Heart left ventricle (tissue), 13 donors: ENCODE data around the gene ASB6.

Source experiments
- CTCF ChIP-seq, 12 donors: fragments of 200-600 bp; sonication (generic) in 4 of 12; IDR thresholded peaks; one replicate each; pipeline versions ENCODE4 v1.5.0 to v1.8.0; 2018 to 2022; ENCODE audit warnings: antibody characterized with exemption in 12 of 12, mild to moderate bottlenecking in 5 of 12
- POLR2A ChIP-seq, 2 donors: fragments of 450-650 bp; IDR thresholded peaks; one replicate each; pipeline ENCODE4 v1.6.1; 2017; ENCODE audit warnings: antibody characterized with exemption in 2 of 2, mild to moderate bottlenecking in 2 of 2, moderate library complexity in 2 of 2
- donor health status: ischemic (EF 13 %, LVEDD 7.1; RV severe dilation, severe dysfunction).
- donor health status: DM: no; HTN: yes; CAD: no.
- donor health status: DM: no; HTN: no; CAD: no.
- donor health status: ischemic (EF 25% LVEDD 6.9; RV normal size, moderate dysfunction).
- donor health status: ischemic (EF 25% LVEDD 5.7; RV mildly dilated, moderate dysfunction).
- donor health status: ischemic (EF 35%, LVEDD 5.7; RV mildly dilated, moderate dysfunction).
- donor health status: nonischemic (EF 11% LVEDD 7.7; RV severe dilation, severe dysfunction).
- donor health status: DM: yes; HTN: yes; CAD: no.
- donor health status: PGD.
- donor health status: ischemic (EF 29% LVEDD 5.4; RV normal size, mild dysfunction).
- donor health status: nonischemic (EF 23%, LVEDD 6.1; RV moderate dilation, normal function).

- TF ChIP-seq CTCF (IDR thresholded peaks at IDR 0.05) (no peak), POLR2A (IDR thresholded peaks at IDR 0.05) (no peak)
These were observed 55.3 kb downstream of the ASB6 start for GRCh38 chr9:129586685-129587084.
